H1 (cell line): ENCODE results near the gene UBTD1. TPM values are rescaled to one million over a fixed set of nuclear protein-coding genes. Genes with fewer than 3 reads are reported as not detected.

Experiments
- JUND ChIP-seq: IDR thresholded peaks from 2 replicates; pipeline ENCODE4 v1.6.1; 2011; ENCODE audit warnings: mild to moderate bottlenecking, improper control_type of control experiment, low read length
- POLR2AphosphoS5 ChIP-seq: IDR thresholded peaks from 2 replicates; pipeline ENCODE4 v1.6.1; 2011; ENCODE audit warnings: low read depth, low read length
- POU5F1 ChIP-seq: IDR thresholded peaks from 2 replicates; pipeline ENCODE4 v1.6.1; 2011; ENCODE audit warnings: low read depth, mild to moderate bottlenecking, low read length, moderate library complexity
- SRF ChIP-seq: IDR thresholded peaks from 2 replicates; pipeline ENCODE4 v1.6.1; 2011; ENCODE audit warnings: mild to moderate bottlenecking, low read depth, low read length, moderate library complexity
- SUZ12 ChIP-seq: fragments of 200-600 bp; sonication (generic); IDR thresholded peaks from 2 replicates; pipeline ENCODE4 v1.6.1; 2012; ENCODE audit warnings: mild to moderate bottlenecking, inconsistent platforms, low read length, moderate library complexity, mixed read lengths
- TBP ChIP-seq: IDR thresholded peaks from 2 replicates; pipeline ENCODE4 v1.6.1; 2011; ENCODE audit warnings: low read depth, low read length, improper control_type of control experiment
- polyA plus RNA-seq, 7 experiments: library from polyadenylated mRNA; depleted of rRNA in 3 of 7; stranded (reverse) in 5 of 7; unstranded in 2 of 7; fragments of >200 nt in 5 of 7; fragments of 200-250 nt in 2 of 7; gene quantifications; 1 replicate in 5 of 7; 2 replicates in 1 of 7; 4 replicates in 1 of 7; pipeline versions ENCODE4 v1.2.1 to v1.2.3, GENCODE V29; 2011 to 2013; ENCODE audit warnings: missing spikeins in 2 of 7, mixed read lengths in 2 of 7
- total RNA-seq: library from RNA; stranded (reverse); fragmentation: NEBNext Ultra II Directional; extraction: Animal tissue kit (Norgen Biotek cat#: 25700); gene quantifications from 2 replicates; pipeline ENCODE4 v1.2.1, GENCODE V29; 2021

The UBTD1 gene
- total and polyA plus RNA-seq, 2 of the 8 experiments (the other 6 are each of a cell fraction or from before 2014, with no cell fraction given): 22.3 to 36.2 TPM

- TF ChIP-seq TBP (peak; percentile 77), JUND (no peak), SUZ12 (no peak), POLR2AphosphoS5 (no peak; the same call in none of the 2 replicates), SRF (peak; percentile 97), POU5F1 (peak; percentile 59)
Observed at GRCh38 chr10:97479939-97480338, 18.8 kb upstream of the UBTD1 start (continued).
